ENCODE data around the gene SLC25A13. TPM values are rescaled to one million over a fixed set of nuclear protein-coding genes. Genes with fewer than 3 reads are reported as not detected.

The SLC25A13 gene
- total and polyA plus RNA-seq, 2 of the 8 experiments (the other 6 are each of a cell fraction or from before 2014, with no cell fraction given): 30.8 to 85.4 TPM

- TF ChIP-seq, protein P1, sequence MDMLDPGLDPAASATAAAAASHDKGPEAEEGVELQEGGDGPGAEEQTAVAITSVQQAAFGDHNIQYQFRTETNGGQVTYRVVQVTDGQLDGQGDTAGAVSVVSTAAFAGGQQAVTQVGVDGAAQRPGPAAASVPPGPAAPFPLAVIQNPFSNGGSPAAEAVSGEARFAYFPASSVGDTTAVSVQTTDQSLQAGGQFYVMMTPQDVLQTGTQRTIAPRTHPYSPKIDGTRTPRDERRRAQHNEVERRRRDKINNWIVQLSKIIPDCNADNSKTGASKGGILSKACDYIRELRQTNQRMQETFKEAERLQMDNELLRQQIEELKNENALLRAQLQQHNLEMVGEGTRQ (IDR thresholded peaks at IDR 0.05; ENCODE audit: low read length): no peak
Observed at GRCh38 chr7:96121752-96122151, 200.1 kb downstream of the SLC25A13 start (continued).

Data from H1 (cell line).